SKM-1 treated with dmso at 0.1 percent for 144 hours (cell line): ENCODE data around the gene GPR141.
"Not testable (repeated sequence)": the region's sequence is repeated elsewhere in the genome, so short reads cannot be mapped to it uniquely, and the experiment has no call there.

Experiments used
- DNase-seq: peaks from one replicate; lab custom pipeline; 2025; ENCODE audit not compliant: unreplicated experiment; lab: John Stamatoyannopoulos, UW

Gene GPR141

DNA sequence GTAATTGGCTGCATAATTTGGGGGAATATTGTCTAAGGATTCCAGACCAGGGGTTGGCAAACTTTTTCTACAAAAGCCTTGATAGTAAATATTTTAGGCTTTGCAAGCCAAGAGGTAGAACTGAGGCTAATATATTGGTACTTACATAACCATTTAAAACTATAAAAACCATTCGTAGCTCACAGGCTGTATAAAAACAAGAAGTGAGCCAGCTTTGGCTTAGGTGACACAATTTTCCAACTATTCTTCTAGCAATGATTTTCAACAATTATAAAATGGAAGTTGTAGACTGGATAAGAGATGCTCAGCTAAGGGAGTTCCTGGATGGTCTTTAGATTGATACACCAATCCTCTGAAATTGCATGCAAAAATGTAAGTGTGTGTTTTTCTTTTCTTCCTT is 1.4 kb downstream of the GPR141 start:
- DNase-seq: no peak

DNA sequence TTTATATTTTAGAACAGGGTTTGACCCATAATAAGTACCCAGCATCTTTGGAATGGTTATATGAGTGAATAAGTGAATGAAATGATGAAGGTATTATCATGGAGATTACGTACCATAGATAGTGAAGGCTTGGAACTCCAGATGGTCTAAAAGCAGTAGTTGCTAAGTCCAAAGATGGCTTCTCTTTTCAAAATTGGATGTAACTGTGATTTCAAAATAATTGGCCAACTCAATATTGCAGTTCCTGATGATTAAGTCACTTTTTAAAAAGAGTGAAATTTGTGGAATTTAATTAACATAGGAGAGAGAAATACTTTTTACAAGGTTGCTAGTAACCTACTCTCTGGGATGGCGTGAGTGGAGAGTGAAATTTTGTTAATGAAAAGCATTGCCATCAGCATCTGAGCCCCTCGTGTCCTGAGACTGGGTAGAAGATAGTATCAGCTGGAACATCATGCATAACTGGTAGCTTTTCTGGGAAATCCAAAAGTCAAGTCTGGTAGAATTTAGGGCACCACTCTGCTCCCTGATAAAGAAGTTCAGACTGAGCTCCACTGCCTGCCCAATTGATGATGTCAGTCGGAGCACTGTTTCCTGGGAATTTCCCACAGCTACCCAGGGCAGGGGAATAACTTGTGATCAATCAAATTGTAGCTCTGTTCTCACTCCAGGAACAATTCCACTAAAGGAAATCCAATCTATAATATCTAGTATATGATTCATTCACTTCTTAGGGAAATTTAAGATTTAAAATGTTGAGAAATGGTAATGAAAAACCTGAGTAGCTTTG is 3.2 kb downstream of the GPR141 start:
- no peak for DNase-seq

DNA sequence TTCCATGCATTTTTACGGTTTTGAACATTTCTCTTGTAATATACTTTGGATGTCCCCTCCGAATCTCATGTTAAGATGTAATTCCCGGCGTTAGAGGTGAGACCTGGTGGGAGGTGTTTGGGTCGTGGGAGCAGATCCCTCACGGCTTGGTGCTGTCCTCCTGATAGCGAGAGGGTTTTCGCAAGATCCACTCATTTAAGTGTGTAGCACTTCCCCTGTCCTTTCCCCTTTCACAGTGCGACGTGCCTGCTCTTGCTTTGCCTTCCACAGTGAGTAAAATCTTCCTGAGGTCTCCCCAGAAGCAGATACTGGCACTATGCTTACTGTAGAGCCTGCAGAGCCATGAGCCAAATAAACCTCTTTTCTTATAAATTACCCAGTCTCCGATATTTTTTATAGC is 6.6 kb downstream of the GPR141 start:
- DNase-seq: peak; percentile 79

DNA sequence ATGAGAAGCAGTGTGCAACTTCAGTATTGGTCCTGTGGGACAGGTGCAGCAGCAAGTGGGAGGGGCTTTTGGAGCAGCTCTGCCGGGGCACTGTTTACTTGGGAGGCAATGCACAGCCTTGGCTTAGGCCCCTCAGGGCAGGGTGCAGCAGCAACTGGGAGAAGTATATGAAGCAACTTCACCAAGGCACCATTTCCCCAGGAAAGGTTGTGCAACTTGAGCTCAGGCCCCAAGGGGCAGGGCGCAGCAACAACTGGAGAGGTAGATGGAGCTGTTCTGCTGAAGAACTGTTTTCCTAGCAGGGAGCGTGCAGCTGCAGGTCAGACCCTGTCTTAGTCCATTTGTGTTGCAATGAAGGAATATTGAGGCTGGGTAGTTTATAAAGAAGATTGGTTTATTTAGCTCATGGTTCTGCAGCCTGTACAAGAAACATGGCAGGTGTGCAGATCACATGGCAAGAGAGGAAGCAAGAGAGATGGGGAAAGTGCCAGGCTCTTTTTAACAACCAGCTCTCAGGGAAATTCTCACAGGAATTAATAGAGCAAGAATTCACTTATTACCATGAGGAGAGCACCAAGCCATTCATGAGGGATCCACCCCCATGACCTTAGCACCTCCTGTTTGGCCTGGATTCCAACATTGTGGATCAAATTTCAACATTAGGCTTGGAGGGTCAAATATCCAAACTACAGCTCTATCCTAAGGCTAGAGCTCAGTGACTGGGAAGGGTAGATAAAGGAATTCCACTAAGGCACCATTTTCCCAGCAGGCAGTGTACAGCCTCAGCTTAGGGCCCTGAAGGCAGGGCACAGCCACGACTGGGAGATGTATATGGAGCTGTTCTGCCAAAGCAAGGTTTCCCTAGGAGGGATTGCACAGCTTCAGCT is 10.9 kb downstream of the GPR141 start:
- peak; percentile 91 for DNase-seq

DNA sequence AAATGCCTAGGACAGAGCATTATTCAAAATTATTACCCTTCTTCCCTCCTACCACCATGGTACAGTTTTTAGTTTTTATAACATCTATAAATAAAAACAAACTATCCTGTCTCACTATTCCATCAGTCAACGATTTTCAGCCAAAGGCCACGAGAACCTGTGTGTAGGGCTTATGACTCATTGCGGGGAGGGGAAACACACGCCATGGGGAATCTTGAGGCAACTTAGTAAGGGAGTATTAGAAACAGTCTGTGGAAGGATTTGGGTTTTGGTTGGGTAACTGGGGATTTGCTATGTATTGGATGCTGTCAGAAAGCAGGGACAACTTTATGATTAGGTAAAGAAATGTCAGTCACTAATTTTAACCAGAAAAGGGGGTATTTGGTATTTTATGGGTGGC is 14.7 kb downstream of the GPR141 start:
- no peak for DNase-seq

DNA sequence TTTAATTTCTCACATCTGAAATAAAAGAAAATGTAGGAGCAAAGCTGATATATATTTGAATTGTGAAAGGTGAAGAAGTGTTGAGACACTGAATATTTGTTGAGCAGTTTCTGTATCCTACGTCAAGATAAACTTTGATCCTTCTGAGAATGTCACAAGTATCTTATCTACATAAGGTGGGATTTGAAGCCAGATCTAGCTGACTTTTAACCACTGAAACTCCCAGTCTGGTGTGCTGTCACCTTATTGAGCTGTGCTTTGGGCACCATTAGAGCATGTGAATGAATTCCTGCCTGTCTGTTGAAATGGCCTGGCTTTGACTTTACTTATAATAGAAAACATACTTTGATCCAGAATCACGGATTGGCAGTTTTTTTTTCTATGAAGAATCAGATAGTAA is 15.2 kb downstream of the GPR141 start:
- DNase-seq: no peak

DNA sequence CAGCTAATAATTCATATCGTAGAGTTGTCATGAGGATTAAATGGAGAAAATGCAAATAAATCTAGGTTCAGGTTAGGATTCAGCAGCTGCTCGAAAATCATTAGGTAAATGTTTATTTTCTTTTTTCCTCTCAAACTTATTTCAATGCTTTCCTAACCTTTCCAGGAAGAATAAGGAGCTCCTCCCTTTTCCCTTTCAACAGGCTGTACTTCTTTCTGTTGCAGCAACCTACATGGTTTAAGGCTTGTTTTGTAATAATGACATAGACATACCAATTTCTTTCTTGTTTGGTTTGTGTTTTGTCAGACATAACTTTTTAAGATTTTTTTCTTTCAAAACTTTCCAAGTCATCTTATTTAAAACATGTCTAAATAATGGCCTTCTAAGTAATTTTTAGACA is 18.2 kb downstream of the GPR141 start:
- no peak for DNase-seq

DNA sequence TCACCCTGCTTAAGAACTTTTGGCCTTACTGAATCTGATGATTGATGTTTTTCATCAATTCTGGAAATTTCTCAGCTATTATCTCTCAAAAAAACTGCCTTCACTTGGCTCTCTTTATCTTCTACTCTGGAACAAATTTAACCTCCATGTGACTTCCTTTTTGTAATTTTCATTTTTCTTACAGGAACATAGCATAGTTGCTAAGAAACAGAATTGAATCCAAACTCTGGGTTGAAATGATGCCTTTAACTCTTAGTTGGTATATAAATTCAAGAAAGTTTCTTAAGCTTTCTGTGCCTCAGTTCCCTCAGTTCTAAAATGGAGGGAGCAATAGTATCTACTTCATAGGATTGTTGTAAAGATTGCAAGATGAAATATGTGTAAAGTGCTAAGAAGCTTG is 19.8 kb downstream of the GPR141 start:
- no peak for DNase-seq

DNA sequence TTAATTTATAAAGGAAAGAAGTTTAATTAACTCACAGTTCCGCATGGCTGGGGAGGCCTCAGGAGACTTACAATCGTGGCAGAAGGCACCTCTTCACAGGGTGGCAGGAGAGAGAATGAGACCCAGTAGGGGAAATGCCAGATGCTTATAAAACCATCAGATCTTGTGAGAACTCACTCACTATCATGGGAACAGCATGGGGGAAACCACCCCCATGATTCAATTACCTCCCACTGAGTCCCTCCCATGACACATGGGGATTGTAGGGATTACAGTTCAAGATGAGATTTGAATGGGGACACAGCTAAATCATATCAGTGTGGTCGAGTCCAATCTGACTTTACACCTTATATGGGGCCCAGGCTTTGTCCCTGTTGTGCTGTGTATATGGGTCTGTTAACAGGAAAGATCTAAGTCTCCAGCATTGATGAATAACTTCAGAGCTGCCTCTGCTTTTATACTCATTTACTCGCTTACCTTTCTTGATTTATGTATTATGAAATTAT is 20.8 kb downstream of the GPR141 start:
- not testable (repeated sequence) for DNase-seq

DNA sequence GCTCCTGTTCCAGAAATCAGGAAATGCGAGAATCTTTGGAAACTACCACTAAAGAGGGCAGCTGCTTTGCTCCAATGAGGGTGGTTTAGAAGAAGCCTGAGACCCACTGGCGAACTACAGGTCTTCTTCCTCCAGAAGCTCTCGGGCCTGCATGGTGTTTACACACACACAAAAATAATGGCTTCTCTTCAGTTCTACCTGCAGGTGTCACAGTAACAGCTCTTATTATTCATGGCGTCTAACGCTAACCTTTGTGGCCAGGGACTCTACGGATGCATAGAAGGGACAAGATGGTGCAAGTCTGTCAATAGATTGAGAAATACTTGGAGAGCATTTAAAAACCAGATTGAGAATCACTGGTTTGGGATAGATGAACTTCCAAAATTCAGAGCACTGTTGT is 22.4 kb downstream of the GPR141 start:
- DNase-seq: no peak

DNA sequence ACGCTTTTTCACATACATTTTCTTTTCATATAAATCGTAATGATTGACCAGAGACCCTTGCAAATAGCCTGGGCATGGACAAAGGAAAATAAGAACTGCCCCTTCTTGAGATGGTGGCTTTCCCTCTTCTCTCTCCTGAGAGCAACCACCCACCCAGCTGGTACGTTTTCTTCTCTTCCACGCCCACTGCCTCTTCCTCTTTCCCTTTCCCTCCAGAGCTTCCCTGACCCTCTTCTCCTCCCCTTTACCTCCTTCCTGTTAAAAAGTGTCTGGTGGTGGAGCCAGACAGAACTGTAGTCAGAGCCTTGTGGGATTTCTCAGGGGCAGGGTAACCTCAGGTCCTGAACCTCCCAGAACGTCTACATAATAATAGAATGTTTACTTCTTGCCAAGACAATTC is 23.2 kb downstream of the GPR141 start:
- no peak for DNase-seq

DNA sequence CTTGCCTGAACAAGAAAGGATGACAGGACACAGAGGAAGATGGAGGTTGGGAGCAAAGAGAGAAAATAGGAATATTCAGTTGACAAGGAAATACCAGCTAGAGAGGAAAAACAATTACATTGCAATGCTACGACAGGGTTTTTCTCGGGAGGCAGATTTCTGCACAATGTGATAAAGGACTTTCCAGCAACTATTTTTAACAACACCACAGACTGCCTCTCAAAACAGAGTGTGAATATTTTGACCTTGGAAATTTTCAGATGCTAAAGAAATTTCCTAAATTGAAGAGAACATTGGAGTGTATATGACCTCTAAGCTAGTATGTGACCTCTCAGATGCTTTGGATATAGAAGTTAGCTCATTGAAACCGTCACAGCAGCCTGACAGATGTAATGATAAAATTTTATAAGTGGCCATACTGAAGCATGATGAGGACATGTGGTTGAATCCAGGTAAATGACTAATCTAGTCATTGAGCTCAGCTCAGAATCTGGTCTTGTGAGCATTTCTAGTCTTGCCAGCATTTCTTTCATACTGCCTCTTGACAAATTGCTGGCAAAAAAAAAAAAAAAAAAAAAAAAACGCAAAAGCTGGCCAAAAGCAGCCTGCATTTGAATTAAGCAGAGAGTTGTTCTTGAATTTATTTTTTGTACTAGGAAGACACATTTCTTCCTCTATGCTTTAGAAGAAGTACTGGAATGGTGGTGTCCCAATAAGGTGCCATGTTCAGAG is 24.4 kb downstream of the GPR141 start:
- DNase-seq: no peak

DNA sequence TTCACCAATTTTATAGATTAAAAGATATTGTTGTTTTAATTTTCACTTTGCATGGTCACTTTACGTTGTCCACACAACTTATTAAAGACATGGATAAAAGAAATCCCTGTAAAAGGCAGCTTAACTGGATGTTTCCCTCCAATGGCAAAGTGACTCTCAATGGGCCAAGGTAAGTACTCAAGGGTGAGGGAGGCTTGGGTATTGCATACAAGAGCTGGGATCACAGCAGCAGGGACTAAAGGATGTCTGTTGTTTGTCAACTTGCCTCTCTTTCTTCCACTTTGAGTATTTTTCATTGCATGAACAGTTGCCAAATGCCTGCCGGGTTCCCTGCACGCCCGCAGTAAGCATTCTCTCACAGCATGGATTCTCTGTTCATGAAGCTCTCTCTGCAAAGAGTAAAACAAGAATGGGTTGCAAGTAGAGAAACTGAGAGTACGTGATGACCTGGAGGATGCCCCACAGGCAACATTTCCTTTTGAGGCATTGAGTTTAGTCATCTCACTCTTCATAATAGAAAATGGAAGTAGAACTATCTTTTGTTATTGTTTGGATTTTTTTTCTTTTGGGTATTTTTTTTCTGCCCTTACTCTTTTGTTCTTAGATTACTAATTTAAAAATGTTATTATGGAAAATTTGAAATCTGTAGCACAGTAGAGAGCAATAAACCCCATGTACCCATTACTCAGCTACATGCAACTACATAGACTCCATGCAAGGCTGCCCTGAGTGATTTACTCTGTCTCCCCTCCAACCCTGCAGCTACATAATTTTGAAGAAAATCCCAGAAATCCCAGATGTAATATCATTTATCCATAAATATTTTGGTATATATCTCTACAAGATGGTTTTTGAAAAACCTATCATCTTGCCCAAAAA is 26.3 kb downstream of the GPR141 start:
- no peak for DNase-seq

DNA sequence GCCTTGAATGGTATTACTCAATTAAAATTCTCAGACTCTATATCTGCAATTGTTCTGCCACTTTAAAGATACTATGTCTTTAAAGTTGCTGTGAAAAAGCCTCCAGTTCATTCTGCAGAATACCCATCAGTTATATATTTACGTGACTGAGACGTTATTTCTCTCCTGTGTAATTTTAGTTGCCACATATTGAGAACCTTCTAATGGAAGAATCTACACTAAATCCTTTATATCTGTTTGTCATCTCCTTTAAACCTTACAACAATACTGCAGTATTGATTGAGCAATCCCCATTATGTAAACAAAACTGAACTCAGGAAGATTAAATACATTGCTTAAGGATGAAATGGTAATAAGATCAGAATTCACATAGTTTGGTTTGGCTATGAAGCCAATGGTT is 30.0 kb downstream of the GPR141 start:
- DNase-seq: no peak

DNA sequence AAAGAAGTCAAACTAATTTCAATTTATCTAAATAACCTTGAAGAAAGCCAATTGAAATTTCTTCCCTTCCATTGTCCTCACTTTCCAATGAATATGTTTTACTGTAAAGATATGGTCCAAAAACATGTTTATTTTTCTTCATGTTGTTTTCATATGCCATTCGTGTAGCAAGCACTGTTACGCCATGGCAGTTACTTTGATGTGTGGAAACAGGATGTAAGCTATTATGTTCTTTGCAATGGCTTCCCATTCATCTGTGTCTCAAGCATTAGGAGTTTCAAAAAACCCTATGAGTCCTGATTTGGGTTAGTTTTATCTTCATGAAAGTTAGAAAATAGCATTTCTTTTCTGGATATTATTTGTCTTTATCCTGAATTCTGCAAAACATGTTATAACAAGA is 31.0 kb downstream of the GPR141 start:
- DNase-seq: peak; percentile 73

DNA sequence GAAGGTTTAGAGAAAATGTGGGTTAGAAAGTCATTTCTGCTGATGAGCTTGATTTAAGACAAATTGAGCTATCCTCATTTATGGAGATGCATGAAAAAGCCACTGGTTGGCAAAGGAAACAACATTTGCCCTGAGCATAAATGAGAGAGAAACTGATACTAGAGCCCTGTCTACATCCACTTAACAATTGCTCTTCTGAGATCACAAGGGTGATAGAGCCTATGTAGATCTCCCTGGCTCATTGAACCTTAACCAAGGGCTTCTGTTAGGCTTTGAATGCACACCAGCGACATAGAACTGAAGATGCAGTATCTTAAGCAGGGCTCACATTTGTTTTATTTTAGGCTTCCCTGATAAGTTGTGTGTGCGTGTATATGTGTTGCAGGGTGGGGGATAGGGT is 35.0 kb downstream of the GPR141 start:
- no peak for DNase-seq

DNA sequence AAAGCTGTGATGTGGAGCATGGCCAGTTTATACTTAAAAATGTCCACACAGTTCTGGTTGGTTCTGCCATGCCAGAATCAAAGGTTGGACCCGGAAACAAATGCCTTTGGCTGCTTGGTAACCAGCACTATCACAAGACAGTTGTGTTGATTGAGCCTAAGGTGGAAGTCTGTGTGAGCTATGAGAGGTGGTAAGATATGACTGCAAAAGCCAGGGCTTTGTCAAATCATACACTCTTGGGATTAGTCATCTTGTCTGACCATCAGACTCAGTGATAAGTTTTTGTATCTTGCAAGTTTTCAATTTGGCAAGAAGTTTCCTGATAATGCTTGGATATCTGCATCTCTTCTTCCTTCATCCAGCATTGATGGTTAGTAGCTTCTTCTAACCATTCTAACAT is 35.5 kb downstream of the GPR141 start:
- DNase-seq: no peak

DNA sequence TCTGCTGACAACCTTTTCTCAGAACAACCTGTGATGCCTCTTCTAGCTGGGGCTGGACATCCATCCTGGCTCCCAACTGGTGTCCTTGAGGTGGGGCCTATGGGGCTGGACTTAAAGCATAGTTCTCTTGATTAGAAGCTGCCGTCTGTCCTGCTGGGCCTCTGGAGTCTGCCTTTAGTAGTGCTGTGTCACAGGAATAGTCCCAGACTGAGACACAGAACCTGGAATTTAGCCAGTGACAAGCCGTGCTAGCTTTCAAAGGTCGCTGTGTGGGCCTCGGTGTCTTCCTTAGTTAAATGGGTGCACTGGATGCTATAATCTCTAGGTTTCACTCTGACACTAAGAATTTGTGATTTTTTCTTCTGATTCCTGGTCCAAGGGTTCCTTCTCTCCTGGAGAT is 41.2 kb downstream of the GPR141 start:
- DNase-seq: no peak

DNA sequence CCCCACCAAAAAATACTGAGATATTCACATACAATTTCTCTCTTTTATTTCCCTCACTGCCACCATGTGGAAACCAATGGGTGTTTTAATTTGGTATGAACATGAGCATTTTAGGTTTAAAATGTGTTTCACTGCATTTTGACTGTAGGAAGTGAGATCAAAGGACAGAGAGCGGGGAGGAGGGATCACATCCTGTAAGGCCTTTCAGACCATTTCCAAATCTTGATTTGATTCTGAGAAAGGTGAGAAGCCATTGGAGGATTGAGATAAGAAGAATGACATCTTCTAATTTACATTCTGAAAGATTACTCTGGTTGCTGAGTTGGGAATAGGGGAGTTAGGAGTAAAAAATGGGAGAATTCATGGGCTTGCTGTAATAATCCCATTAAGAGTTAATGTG is 42.5 kb downstream of the GPR141 start:
- DNase-seq: no peak

DNA sequence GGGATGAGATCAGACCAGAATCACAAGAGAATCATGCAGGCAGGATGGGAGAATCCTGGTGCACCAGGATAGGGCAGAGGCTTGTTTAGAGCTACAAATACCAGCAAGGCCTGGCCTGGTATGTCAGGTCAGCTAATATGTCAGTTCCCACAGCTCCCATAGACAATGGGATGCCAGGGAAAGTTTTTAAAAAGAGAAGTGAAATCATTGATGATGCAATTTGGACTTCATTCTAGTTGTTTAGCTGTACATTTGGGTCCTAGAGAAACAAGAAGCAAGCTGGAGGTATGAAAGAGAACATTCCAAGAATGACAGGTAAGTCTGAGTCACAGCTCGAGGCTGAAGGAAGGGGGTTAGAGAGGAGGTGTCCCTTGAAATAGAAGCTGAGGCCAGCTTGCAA is 45.2 kb downstream of the GPR141 start:
- peak; percentile 35 for DNase-seq

DNA sequence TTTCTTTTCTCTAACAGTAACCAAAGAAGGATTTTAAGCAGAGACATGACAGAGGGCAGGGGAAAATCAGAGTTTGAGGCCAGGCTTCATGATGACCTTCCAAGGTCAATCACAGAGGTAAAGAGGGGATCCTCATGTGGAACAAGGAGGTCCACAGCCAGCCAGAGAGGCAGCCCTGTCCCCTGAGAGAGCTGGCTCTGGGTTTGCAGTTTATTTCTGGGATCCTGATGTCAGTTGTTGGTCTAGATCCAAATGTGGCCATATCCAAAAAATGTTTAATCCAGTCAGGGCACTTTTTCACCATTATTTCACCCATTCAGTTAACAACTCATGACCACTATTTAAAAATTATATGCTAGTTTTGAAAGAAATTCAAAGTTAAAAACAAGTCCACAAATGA is 45.6 kb downstream of the GPR141 start:
- DNase-seq: no peak
